CD4-positive, alpha-beta T cell (primary cell): ENCODE data around the gene CAPRIN1. TPM values are rescaled to one million over a fixed set of nuclear protein-coding genes. Genes with fewer than 3 reads are reported as not detected.
A peak's percentile ranks its signal among the peaks of the same experiment; 100 is the strongest.

Source experiments
- ATAC-seq: fragments of 200-7000 bp; cut with Tn5 transposase; one replicate; pipeline ENCODE4 v1.10.0; 2022; ENCODE audit warnings: mild to moderate bottlenecking; ENCODE audit not compliant: poor library complexity
- CTCF ChIA-PET: fragments of 350-600 bp; sonication (Branson Sonifier 250); formaldehyde crosslinking; loops from one replicate; lab custom pipeline; 2021; ENCODE audit warnings: antibody characterized with exemption, inconsistent platforms; lab: Charles Lee
- POLR2A ChIA-PET: fragments of 350-600 bp; sonication (Branson Sonifier 250); formaldehyde crosslinking; loops from one replicate; lab custom pipeline; 2021; ENCODE audit warnings: antibody characterized with exemption, inconsistent platforms; lab: Charles Lee
- DNase-seq, 14 experiments: peaks; one replicate each; pipeline ENCODE4 v3.0.0-alpha.2; 2013 to 2020; ENCODE audit warnings: mixed read lengths in 2 of 14
- H3K27ac ChIP-seq, 2 donors: one replicate each; pipeline versions ENCODE4 v1.5.1 to v1.7.0; 2013; ENCODE audit warnings: low read length in 2 of 2, low read depth in 1 of 2, mild to moderate bottlenecking in 1 of 2
- H3K27me3 ChIP-seq, 2 experiments: 1 replicate in 1 of 2; 2 replicates in 1 of 2; pipeline versions ENCODE4 v1.6.1 to v1.7.0; 2013; ENCODE audit warnings: low read length in 2 of 2, control low read depth in 1 of 2, mild to moderate bottlenecking in 1 of 2, moderate library complexity in 1 of 2; ENCODE audit not compliant: insufficient read depth in 2 of 2, control insufficient read depth in 1 of 2
- H3K36me3 ChIP-seq: one replicate; pipeline ENCODE4 v1.6.1; 2013; ENCODE audit warnings: low read length, control low read depth; ENCODE audit not compliant: insufficient read depth
- H3K4me1 ChIP-seq: one replicate; pipeline ENCODE4 v1.6.1; 2013; ENCODE audit warnings: low read length, control low read depth; ENCODE audit not compliant: insufficient read depth
- H3K4me3 ChIP-seq: one replicate; pipeline ENCODE4 v1.5.1; 2013; ENCODE audit warnings: mild to moderate bottlenecking, low read length, moderate library complexity
- H3K9me3 ChIP-seq, 2 experiments: 1 replicate in 1 of 2; 2 replicates in 1 of 2; pipeline versions ENCODE4 v1.6.1 to v1.7.0; 2013; ENCODE audit warnings: low read length in 2 of 2, mild to moderate bottlenecking in 2 of 2, control low read depth in 1 of 2, moderate library complexity in 1 of 2; ENCODE audit not compliant: control insufficient read depth in 1 of 2, insufficient read depth in 1 of 2
- H3K27ac Mint-ChIP-seq: one replicate; pipeline ENCODE4 v1.8.0; 2020; ENCODE audit warnings: mixed read lengths
- H3K27me3 Mint-ChIP-seq: one replicate; pipeline ENCODE4 v1.8.0; 2021; ENCODE audit warnings: mixed read lengths
- H3K36me3 Mint-ChIP-seq: one replicate; pipeline ENCODE4 v1.8.0; 2021; ENCODE audit warnings: low read depth, mixed read lengths
- H3K4me1 Mint-ChIP-seq: one replicate; pipeline ENCODE4 v1.8.0; 2021; ENCODE audit warnings: low read depth, mixed read lengths
- H3K4me3 Mint-ChIP-seq: one replicate; pipeline ENCODE4 v1.8.0; 2020; ENCODE audit warnings: mild to moderate bottlenecking, mixed read lengths
- H3K9me3 Mint-ChIP-seq: one replicate; pipeline ENCODE4 v1.8.0; 2020; ENCODE audit warnings: mixed read lengths
- intact Hi-C, 2 experiments: fragments of 100-400 bp; cut with DNase I in 1 of 2; cut with micrococcal nuclease in 1 of 2; formaldehyde crosslinking; loops; one replicate each; pipeline versions ENCODE4 v1.15.1 to v1.9.0; 2023 to 2025; cut with DNase I, micrococcal nuclease
- total RNA-seq, 174 experiments: library from RNA in 2 of 174; stranded (reverse) in 2 of 174; gene quantifications; one replicate each; pipeline ENCODE4 v1.2.3 and lab custom pipeline; 2021 to 2026
- TF ChIP-seq, protein P1 (sequence below): fragments of 200-600 bp; IDR thresholded peaks from one replicate; pipeline ENCODE4 v1.8.0; 2022; ENCODE audit warnings: antibody characterized with exemption, mild to moderate bottlenecking

Gene CAPRIN1
- total RNA-seq, 2 experiments from 2014 or later: 107 TPM

DNA sequence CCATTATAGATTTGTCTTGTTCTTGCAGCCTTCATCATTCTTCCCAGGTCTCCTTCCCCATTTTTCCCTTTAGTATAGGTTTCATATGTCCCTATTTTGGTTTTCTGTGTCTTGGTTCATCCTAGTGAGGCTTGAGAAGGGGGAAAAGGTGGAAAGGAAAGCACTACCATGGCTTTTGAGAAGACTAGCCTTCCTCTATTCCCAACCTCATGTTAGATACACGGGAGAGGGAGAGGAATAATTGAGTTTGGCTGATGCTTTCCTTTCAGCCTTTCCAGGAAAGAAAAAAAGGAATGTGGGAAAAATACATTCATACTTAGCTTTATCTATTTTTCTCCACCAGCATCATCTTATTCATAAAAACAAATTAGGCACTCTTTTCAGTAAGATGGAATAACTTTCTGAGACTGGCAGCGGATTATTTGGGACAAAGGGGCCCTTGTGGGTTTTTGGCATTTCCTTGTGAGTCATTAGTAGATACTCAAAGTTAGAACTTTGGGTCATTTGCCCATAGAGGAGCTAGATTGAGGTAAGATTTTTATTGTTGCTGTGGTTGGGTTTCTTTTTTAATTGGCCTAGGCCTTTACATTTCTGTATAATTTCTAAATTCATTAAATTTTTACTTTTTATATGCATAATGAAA lies 23.8 kb downstream of the CAPRIN1 start:
- ATAC-seq (no peak), DNase-seq (no peak)
- H3K27ac ChIP-seq: peak overlapping the region; percentile 1 to 13
- peaks cover 57% of the 10 kb centered on the region for H3K4me1 Mint-ChIP-seq
- intact Hi-C loops: no loop called here
- no peak overlapping the region for H3K4me3 ChIP-seq
- no peaks in the 10 kb centered on the region for H3K27me3 ChIP-seq
- POLR2A ChIA-PET: interaction anchor here (0.7 kb wide), 1 partner anchor 1116 kb away, joined by 3 read pairs; no protein-coding TSS in a partner anchor
- peaks cover 85% of the 10 kb centered on the region for H3K36me3 ChIP-seq
- CTCF ChIA-PET: interaction anchor here (1.3 to 1.9 kb wide), 3 partner anchors 10 to 23 kb away, joined by 3 to 5 read pairs (median 4); no protein-coding TSS in a partner anchor
- peaks cover 90% of the 10 kb centered on the region for H3K36me3 Mint-ChIP-seq
- TF ChIP-seq, protein P1, sequence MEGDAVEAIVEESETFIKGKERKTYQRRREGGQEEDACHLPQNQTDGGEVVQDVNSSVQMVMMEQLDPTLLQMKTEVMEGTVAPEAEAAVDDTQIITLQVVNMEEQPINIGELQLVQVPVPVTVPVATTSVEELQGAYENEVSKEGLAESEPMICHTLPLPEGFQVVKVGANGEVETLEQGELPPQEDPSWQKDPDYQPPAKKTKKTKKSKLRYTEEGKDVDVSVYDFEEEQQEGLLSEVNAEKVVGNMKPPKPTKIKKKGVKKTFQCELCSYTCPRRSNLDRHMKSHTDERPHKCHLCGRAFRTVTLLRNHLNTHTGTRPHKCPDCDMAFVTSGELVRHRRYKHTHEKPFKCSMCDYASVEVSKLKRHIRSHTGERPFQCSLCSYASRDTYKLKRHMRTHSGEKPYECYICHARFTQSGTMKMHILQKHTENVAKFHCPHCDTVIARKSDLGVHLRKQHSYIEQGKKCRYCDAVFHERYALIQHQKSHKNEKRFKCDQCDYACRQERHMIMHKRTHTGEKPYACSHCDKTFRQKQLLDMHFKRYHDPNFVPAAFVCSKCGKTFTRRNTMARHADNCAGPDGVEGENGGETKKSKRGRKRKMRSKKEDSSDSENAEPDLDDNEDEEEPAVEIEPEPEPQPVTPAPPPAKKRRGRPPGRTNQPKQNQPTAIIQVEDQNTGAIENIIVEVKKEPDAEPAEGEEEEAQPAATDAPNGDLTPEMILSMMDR: no peak
- H3K9me3 ChIP-seq: no peaks in the 10 kb centered on the region
- H3K4me1 ChIP-seq: peaks cover 14% of the 10 kb centered on the region
- H3K4me3 Mint-ChIP-seq: no peak overlapping the region
- H3K27ac Mint-ChIP-seq: peak overlapping the region; percentile 67
- no peaks in the 10 kb centered on the region for H3K27me3 Mint-ChIP-seq
- H3K9me3 Mint-ChIP-seq: no peaks in the 10 kb centered on the region

DNA sequence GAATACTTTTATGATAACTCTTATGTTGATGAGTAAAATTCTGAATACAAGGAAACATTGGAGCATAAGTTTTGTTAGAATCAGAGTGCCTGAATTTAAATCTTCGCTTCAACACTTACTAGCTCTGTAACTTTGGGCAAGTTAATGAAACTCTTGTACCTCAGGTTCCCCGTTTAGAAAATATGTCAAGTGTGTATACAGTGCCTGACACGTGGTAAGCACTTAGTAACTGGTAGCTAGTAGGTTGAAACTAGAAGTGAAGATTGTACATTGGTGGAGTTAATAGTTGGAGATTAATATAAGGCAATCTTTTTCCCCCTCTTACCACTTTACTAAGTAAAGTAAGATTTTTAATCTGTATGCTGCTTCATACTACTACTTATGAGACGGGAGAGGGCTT lies 29.1 kb downstream of the CAPRIN1 start:
- H3K4me1 ChIP-seq: no peaks in the 10 kb centered on the region
- no peaks in the 10 kb centered on the region for H3K9me3 ChIP-seq
- DNase-seq: no peak
- intact Hi-C loops: no loop called here
- no peaks in the 10 kb centered on the region for H3K9me3 Mint-ChIP-seq
- no peak overlapping the region for H3K27ac ChIP-seq
- no peak for ATAC-seq
- H3K27me3 ChIP-seq: no peaks in the 10 kb centered on the region
- TF ChIP-seq, protein P1: no peak
- ChIA-PET CTCF (interaction anchor here (0.7 to 0.9 kb wide), 2 partner anchors 22 to 276 kb away, joined by 3 read pairs; no protein-coding TSS in a partner anchor), POLR2A (interaction anchor here (0.7 to 1.4 kb wide), 2 partner anchors 12 to 25 kb away, joined by 4 read pairs; partner anchors contain the start of gene NAT10)
- peaks cover 92% of the 10 kb centered on the region for H3K36me3 ChIP-seq
- no peak overlapping the region for H3K4me3 ChIP-seq
- peak overlapping the region; percentile 36 for H3K27ac Mint-ChIP-seq
- H3K4me1 Mint-ChIP-seq: peaks cover 29% of the 10 kb centered on the region
- peaks cover 86% of the 10 kb centered on the region for H3K36me3 Mint-ChIP-seq
- no peaks in the 10 kb centered on the region for H3K27me3 Mint-ChIP-seq
- no peak overlapping the region for H3K4me3 Mint-ChIP-seq

- peaks cover 89% of the 10 kb centered on the region for H3K36me3 ChIP-seq
- ChIA-PET CTCF (interaction anchor here (0.6 to 1.6 kb wide), 3 partner anchors 9 to 14 kb away, joined by 3 to 4 read pairs (median 3); no protein-coding TSS in a partner anchor), POLR2A (no interaction called here)
- H3K27ac Mint-ChIP-seq: peak overlapping the region; percentile 10
- peaks cover 3% of the 10 kb centered on the region for H3K4me1 ChIP-seq
- H3K9me3 ChIP-seq: no peaks in the 10 kb centered on the region
- H3K4me3 Mint-ChIP-seq: no peak overlapping the region
- intact Hi-C loops: no loop called here
- TF ChIP-seq, protein P1: no peak
- H3K9me3 Mint-ChIP-seq: no peaks in the 10 kb centered on the region
- H3K4me1 Mint-ChIP-seq: peaks cover 24% of the 10 kb centered on the region
- ATAC-seq (no peak), DNase-seq (no peak)
- H3K4me3 ChIP-seq: no peak overlapping the region
- H3K36me3 Mint-ChIP-seq: peaks cover 86% of the 10 kb centered on the region
- no peak overlapping the region for H3K27ac ChIP-seq
- no peaks in the 10 kb centered on the region for H3K27me3 ChIP-seq
- no peaks in the 10 kb centered on the region for H3K27me3 Mint-ChIP-seq
Measured at GRCh38 chr11:34084637-34085036, 33.1 kb downstream of the CAPRIN1 start.
